Renal cortex interstitium (tissue), 11 donors: ENCODE results near the gene PAPOLG. TPM values are rescaled to one million over a fixed set of nuclear protein-coding genes. Genes with fewer than 3 reads are reported as not detected.
"Not testable (repeated sequence)": the region's sequence is repeated elsewhere in the genome, so short reads cannot be mapped to it uniquely, and the experiment has no call there.

Source experiments
- DNase-seq, 11 donors: peaks; one replicate each; pipeline ENCODE4 v3.0.0-alpha.2; 2013; ENCODE audit warnings: low read depth in 9 of 11, low spot score in 4 of 11; ENCODE audit errors: extremely low read depth in 1 of 11
- polyA plus RNA-seq, 3 donors: library from polyadenylated mRNA; unstranded; fragments of 120-200 nt; gene quantifications; one replicate each; pipeline ENCODE4 v1.2.1, GENCODE V29; 2013; ENCODE audit not compliant: insufficient read length in 3 of 3

The PAPOLG gene
- polyA plus RNA-seq, 3 donors: 20.5 to 25.6 (median 23.0) TPM

- no peak for DNase-seq
Measured at GRCh38 chr2:60746318-60746717, 9.8 kb upstream of the PAPOLG start.

GRCh38 chr2:60759654-60760053, 3.6 kb downstream of the PAPOLG start:
- DNase-seq: no peak

GRCh38 chr2:60764736-60765534, 8.9 kb downstream of the PAPOLG start:
- no peak for DNase-seq

- DNase-seq: no peak
Measured at GRCh38 chr2:60766283-60766682, 10.2 kb downstream of the PAPOLG start.

GRCh38 chr2:60771508-60771907, 15.4 kb downstream of the PAPOLG start:
- DNase-seq: no peak

- no peak for DNase-seq
Measured at GRCh38 chr2:60775048-60775639, 19.1 kb downstream of the PAPOLG start.

GRCh38 chr2:60778352-60778751, 22.3 kb downstream of the PAPOLG start:
- DNase-seq: no peak

- no peak for DNase-seq
Measured at GRCh38 chr2:60779426-60779825, 23.4 kb downstream of the PAPOLG start.

GRCh38 chr2:60780721-60781120, 24.7 kb downstream of the PAPOLG start:
- no peak for DNase-seq

- no peak for DNase-seq
Measured at GRCh38 chr2:60793169-60793568, 37.1 kb downstream of the PAPOLG start.

- no peak for DNase-seq
Measured at GRCh38 chr2:60794271-60794863, 38.3 kb downstream of the PAPOLG start.

GRCh38 chr2:60796573-60797509, 40.8 kb downstream of the PAPOLG start:
- DNase-seq: no peak

GRCh38 chr2:60804473-60804872, 48.4 kb downstream of the PAPOLG start:
- DNase-seq: no peak

- DNase-seq: no peak
Measured at GRCh38 chr2:60806595-60806987, 50.5 kb downstream of the PAPOLG start.

- DNase-seq: peak in 3 of 11 donors; percentile 13 to 25 (median 17)
Measured at GRCh38 chr2:60806988-60807681, 51.1 kb downstream of the PAPOLG start.

- DNase-seq: no peak
Measured at GRCh38 chr2:60808330-60808801, 52.3 kb downstream of the PAPOLG start.

GRCh38 chr2:60811491-60812375, 55.7 kb downstream of the PAPOLG start:
- DNase-seq: peak in 4 of 11 donors; percentile 18 to 48 (median 28)

- DNase-seq: not testable (repeated sequence)
Measured at GRCh38 chr2:60817191-60817590, 61.1 kb downstream of the PAPOLG start.
